CD8-positive, alpha-beta memory T cell (primary cell): ENCODE results near the gene ERC2. TPM values are rescaled to one million over a fixed set of nuclear protein-coding genes. Genes with fewer than 3 reads are reported as not detected.

ENCODE experiments used
- CTCF ChIA-PET: fragments of 350-600 bp; sonication (Branson Sonifier 250); formaldehyde crosslinking; loops from one replicate; lab custom pipeline; 2021; ENCODE audit warnings: antibody characterized with exemption; lab: Charles Lee
- POLR2A ChIA-PET: fragments of 350-600 bp; sonication (Branson Sonifier 250); formaldehyde crosslinking; loops from one replicate; lab custom pipeline; 2021; ENCODE audit warnings: antibody characterized with exemption; lab: Charles Lee
- DNase-seq, 5 donors: peaks; one replicate each; pipeline versions ENCODE4 v3.0.0 to v3.0.0-alpha.2; 2020 to 2022; ENCODE audit warnings: mixed read lengths in 1 of 5
- H3K27ac ChIP-seq: one replicate; pipeline ENCODE4 v1.7.0; 2013; ENCODE audit warnings: low read depth, mild to moderate bottlenecking, low read length, moderate library complexity
- H3K27me3 ChIP-seq: 2 replicates; pipeline ENCODE4 v1.7.0; 2013; ENCODE audit warnings: low read length, mild to moderate bottlenecking; ENCODE audit not compliant: insufficient read depth, poor library complexity, severe bottlenecking
- H3K36me3 ChIP-seq: 2 replicates; pipeline ENCODE4 v1.7.0; 2013; ENCODE audit warnings: mild to moderate bottlenecking, low read length, moderate library complexity; ENCODE audit not compliant: insufficient read depth
- H3K4me1 ChIP-seq: 2 replicates; pipeline ENCODE4 v1.7.0; 2013; ENCODE audit warnings: mild to moderate bottlenecking, low read length, moderate library complexity; ENCODE audit not compliant: insufficient read depth
- H3K4me3 ChIP-seq: 2 replicates; pipeline ENCODE4 v1.7.0; 2013; ENCODE audit warnings: mild to moderate bottlenecking, low read length
- H3K9me3 ChIP-seq: 2 replicates; pipeline ENCODE4 v1.7.0; 2013; ENCODE audit warnings: mild to moderate bottlenecking, low read length
- H3K27ac Mint-ChIP-seq, 8 donors: one replicate each; pipeline ENCODE4 v1.8.0; 2020 to 2021; ENCODE audit warnings: mixed read lengths in 8 of 8, mild to moderate bottlenecking in 6 of 8, inconsistent platforms in 3 of 8, moderate library complexity in 3 of 8
- H3K27me3 Mint-ChIP-seq, 2 donors: one replicate each; pipeline ENCODE4 v1.8.0; 2020 to 2021; ENCODE audit warnings: mixed read lengths in 2 of 2, mild to moderate bottlenecking in 1 of 2, moderate library complexity in 1 of 2
- H3K36me3 Mint-ChIP-seq, 3 donors: one replicate each; pipeline ENCODE4 v1.8.0; 2020 to 2021; ENCODE audit warnings: mixed read lengths in 3 of 3, inconsistent platforms in 1 of 3, mild to moderate bottlenecking in 1 of 3
- H3K4me1 Mint-ChIP-seq, 3 donors: one replicate each; pipeline ENCODE4 v1.8.0; 2020 to 2021; ENCODE audit warnings: mixed read lengths in 3 of 3, inconsistent platforms in 1 of 3, mild to moderate bottlenecking in 1 of 3
- H3K4me3 Mint-ChIP-seq, 7 donors: one replicate each; pipeline ENCODE4 v1.8.0; 2020 to 2021; ENCODE audit warnings: mixed read lengths in 7 of 7, mild to moderate bottlenecking in 6 of 7, moderate library complexity in 4 of 7, inconsistent platforms in 2 of 7
- H3K9me3 Mint-ChIP-seq, 5 donors: one replicate each; pipeline ENCODE4 v1.8.0; 2020 to 2022; ENCODE audit warnings: mixed read lengths in 5 of 5, mild to moderate bottlenecking in 3 of 5, moderate library complexity in 2 of 5, inconsistent platforms in 1 of 5
- polyA plus RNA-seq: library from polyadenylated mRNA; unstranded; fragments of 300-500 nt; fragmentation: Illumina TruSeq; gene quantifications from one replicate; pipeline ENCODE4 v1.2.3, GENCODE V29; 2021
- total RNA-seq, 2 experiments: library from RNA; stranded (reverse); gene quantifications; one replicate each; pipeline ENCODE4 v1.2.3, GENCODE V29; 2021

Gene ERC2
- total and polyA plus RNA-seq, 3 experiments from 2014 or later: not detected

DNA sequence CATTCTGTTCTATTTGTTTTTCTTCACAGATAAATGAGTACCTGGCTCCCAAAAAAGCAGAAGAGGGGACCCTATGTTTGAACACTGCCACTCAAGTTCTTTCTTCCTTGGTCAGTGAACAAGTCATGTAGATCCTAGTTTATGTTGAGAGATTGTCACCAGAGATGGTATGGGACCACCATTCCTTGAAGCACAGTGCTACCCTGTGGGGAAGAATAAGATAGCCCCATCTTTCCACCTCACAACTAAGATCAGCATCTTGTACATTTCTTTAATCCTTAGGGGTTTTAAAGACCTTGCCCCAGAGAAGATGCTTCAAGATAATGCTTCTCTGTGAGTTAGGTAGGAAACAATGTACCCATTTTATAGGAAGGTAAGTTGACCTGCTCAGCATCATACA is 747.7 kb downstream of the ERC2 start:
- no peak overlapping the region for H3K27ac ChIP-seq

DNA sequence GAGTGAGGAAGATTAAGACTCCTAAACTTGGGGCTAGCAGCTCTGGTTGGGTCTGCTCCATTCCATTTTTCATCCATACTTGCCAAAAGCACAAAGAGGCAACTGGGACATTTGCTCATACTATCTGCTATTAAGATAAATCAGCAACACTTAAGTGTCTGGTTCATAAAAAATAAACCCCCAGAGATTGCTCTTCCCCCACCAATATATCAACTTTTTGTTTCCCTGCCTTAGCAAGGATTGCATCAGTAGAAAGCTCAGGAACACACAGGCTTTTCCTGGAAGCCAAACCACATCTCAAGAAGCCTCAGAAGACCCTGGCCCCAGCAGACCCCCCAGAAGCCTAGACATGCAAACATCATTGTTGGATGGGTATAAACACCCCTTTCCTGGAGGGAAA is 748.8 kb downstream of the ERC2 start:
- H3K36me3 Mint-ChIP-seq: no peaks in the 10 kb centered on the region
- CTCF ChIA-PET: no interaction called here
- POLR2A ChIA-PET: no interaction called here
- H3K4me3 Mint-ChIP-seq: no peak overlapping the region
- Histone ChIP-seq H3K4me3 (no peak overlapping the region), H3K4me1 (no peaks in the 10 kb centered on the region), H3K9me3 (no peaks in the 10 kb centered on the region), H3K27me3 (no peaks in the 10 kb centered on the region), H3K27ac (no peak overlapping the region), H3K36me3 (no peaks in the 10 kb centered on the region)
- no peak overlapping the region for H3K27ac Mint-ChIP-seq
- peaks cover 3 to 4% of the 10 kb centered on the region in 2 donors for H3K27me3 Mint-ChIP-seq
- H3K9me3 Mint-ChIP-seq: peaks cover 0 to 10% (median 9%) of the 10 kb centered on the region in 5 donors
- DNase-seq: no peak
- H3K4me1 Mint-ChIP-seq: no peaks in the 10 kb centered on the region

More for the DNA sequence above, 747.7 kb downstream of the ERC2 start:
- DNase-seq: no peak
- ChIA-PET POLR2A (no interaction called here), CTCF (no interaction called here)
- H3K27ac Mint-ChIP-seq: no peak overlapping the region
- H3K36me3 ChIP-seq: no peaks in the 10 kb centered on the region
- H3K27me3 Mint-ChIP-seq: peaks cover 3 to 4% of the 10 kb centered on the region in 2 donors
- no peak overlapping the region for H3K4me3 ChIP-seq
- no peak overlapping the region for H3K4me3 Mint-ChIP-seq
- H3K9me3 ChIP-seq: no peaks in the 10 kb centered on the region
- H3K27me3 ChIP-seq: no peaks in the 10 kb centered on the region
- H3K36me3 Mint-ChIP-seq: no peaks in the 10 kb centered on the region
- no peaks in the 10 kb centered on the region for H3K4me1 ChIP-seq
- peaks cover 0 to 11% (median 9%) of the 10 kb centered on the region in 5 donors for H3K9me3 Mint-ChIP-seq
- H3K4me1 Mint-ChIP-seq: no peaks in the 10 kb centered on the region

GRCh38 chr3:55719006-55719405 is 749.3 kb downstream of the ERC2 start:
- H3K9me3 ChIP-seq: no peaks in the 10 kb centered on the region
- no peaks in the 10 kb centered on the region for H3K36me3 Mint-ChIP-seq
- no peak for DNase-seq
- H3K4me1 ChIP-seq: no peaks in the 10 kb centered on the region
- CTCF ChIA-PET: no interaction called here
- no peak overlapping the region for H3K4me3 Mint-ChIP-seq
- peaks cover 0 to 10% (median 9%) of the 10 kb centered on the region in 5 donors for H3K9me3 Mint-ChIP-seq
- no peaks in the 10 kb centered on the region for H3K36me3 ChIP-seq
- no peak overlapping the region for H3K27ac ChIP-seq
- no peak overlapping the region for H3K27ac Mint-ChIP-seq
- no peak overlapping the region for H3K4me3 ChIP-seq
- POLR2A ChIA-PET: no interaction called here
- H3K4me1 Mint-ChIP-seq: no peaks in the 10 kb centered on the region
- no peaks in the 10 kb centered on the region for H3K27me3 ChIP-seq
- H3K27me3 Mint-ChIP-seq: peaks cover 3 to 4% of the 10 kb centered on the region in 2 donors

- H3K4me3 Mint-ChIP-seq: no peak overlapping the region
- POLR2A ChIA-PET: no interaction called here
- H3K27ac ChIP-seq: no peak overlapping the region
- DNase-seq: no peak
- H3K4me3 ChIP-seq: no peak overlapping the region
- no peaks in the 10 kb centered on the region for H3K9me3 ChIP-seq
- peaks cover 0 to 8% (median 6%) of the 10 kb centered on the region in 5 donors for H3K9me3 Mint-ChIP-seq
- no peaks in the 10 kb centered on the region for H3K4me1 ChIP-seq
- H3K4me1 Mint-ChIP-seq: no peaks in the 10 kb centered on the region
- CTCF ChIA-PET: no interaction called here
- H3K27me3 Mint-ChIP-seq: peaks cover 3 to 4% of the 10 kb centered on the region in 2 donors
- no peak overlapping the region for H3K27ac Mint-ChIP-seq
- no peaks in the 10 kb centered on the region for H3K36me3 Mint-ChIP-seq
- H3K27me3 ChIP-seq: no peaks in the 10 kb centered on the region
- H3K36me3 ChIP-seq: no peaks in the 10 kb centered on the region
These were observed 749.7 kb downstream of the ERC2 start for GRCh38 chr3:55718521-55718921.

GRCh38 chr3:55718074-55718473 is 750.2 kb downstream of the ERC2 start:
- Mint-ChIP-seq H3K4me1 (no peaks in the 10 kb centered on the region), H3K36me3 (no peaks in the 10 kb centered on the region), H3K27ac (no peak overlapping the region), H3K9me3 (peaks cover 0 to 6% (median 3%) of the 10 kb centered on the region in 5 donors), H3K27me3 (peaks cover 3 to 4% of the 10 kb centered on the region in 2 donors), H3K4me3 (no peak overlapping the region)
- no peaks in the 10 kb centered on the region for H3K4me1 ChIP-seq
- no peak overlapping the region for H3K4me3 ChIP-seq
- no peak for DNase-seq
- no peak overlapping the region for H3K27ac ChIP-seq
- ChIA-PET POLR2A (no interaction called here), CTCF (no interaction called here)
- no peaks in the 10 kb centered on the region for H3K27me3 ChIP-seq
- no peaks in the 10 kb centered on the region for H3K9me3 ChIP-seq
- H3K36me3 ChIP-seq: no peaks in the 10 kb centered on the region

- no peak overlapping the region for H3K4me3 ChIP-seq
- no peaks in the 10 kb centered on the region for H3K27me3 ChIP-seq
- ChIA-PET CTCF (no interaction called here), POLR2A (no interaction called here)
- no peak for DNase-seq
- peaks cover 1 to 2% of the 10 kb centered on the region in 2 donors for H3K27me3 Mint-ChIP-seq
- H3K36me3 ChIP-seq: no peaks in the 10 kb centered on the region
- no peaks in the 10 kb centered on the region for H3K36me3 Mint-ChIP-seq
- H3K4me3 Mint-ChIP-seq: no peak overlapping the region
- no peaks in the 10 kb centered on the region for H3K9me3 ChIP-seq
- no peak overlapping the region for H3K27ac Mint-ChIP-seq
- no peaks in the 10 kb centered on the region for H3K4me1 Mint-ChIP-seq
- no peaks in the 10 kb centered on the region for H3K4me1 ChIP-seq
- peaks cover 0 to 6% (median under 1%) of the 10 kb centered on the region in 5 donors for H3K9me3 Mint-ChIP-seq
- H3K27ac ChIP-seq: no peak overlapping the region
These were observed 750.8 kb downstream of the ERC2 start for GRCh38 chr3:55717481-55717880.

DNA sequence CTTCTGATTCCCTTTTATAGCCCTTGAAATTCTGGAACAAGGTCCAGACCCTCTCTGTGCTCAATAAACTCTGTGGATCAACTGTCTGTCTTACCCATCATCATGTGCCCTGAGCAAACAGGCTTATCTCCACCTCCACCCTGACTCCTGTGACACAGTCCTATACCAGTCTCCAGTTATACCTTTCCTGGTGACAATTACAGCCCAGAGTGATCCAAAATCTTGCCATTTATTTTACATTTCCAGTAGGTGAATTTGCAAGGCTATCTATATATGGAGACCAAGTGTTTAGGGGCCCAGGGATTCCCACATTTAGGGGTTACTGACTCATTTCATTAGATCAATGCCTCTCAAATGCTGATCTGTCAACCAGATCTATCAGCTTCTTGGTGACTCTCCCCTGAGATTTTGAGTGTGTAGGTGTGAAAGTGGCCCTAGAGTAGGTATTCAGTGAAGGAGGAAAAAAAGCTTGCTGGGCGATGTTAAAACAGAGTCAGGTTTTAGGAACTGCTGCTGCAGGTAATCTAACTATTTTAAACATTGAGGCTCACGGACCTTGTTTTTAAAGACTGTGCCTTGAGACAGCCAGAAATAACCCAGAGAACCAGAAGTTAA is 751.5 kb downstream of the ERC2 start:
- Mint-ChIP-seq H3K27ac (no peak overlapping the region), H3K27me3 (peaks cover 0 to 2% of the 10 kb centered on the region in 2 donors), H3K4me1 (no peaks in the 10 kb centered on the region), H3K9me3 (peaks cover 0 to 6% (median 0%) of the 10 kb centered on the region in 5 donors), H3K4me3 (no peak overlapping the region), H3K36me3 (no peaks in the 10 kb centered on the region)
- H3K4me1 ChIP-seq: no peaks in the 10 kb centered on the region
- H3K27me3 ChIP-seq: no peaks in the 10 kb centered on the region
- CTCF ChIA-PET: no interaction called here
- H3K27ac ChIP-seq: no peak overlapping the region
- H3K9me3 ChIP-seq: no peaks in the 10 kb centered on the region
- H3K4me3 ChIP-seq: no peak overlapping the region
- no peak for DNase-seq
- H3K36me3 ChIP-seq: no peaks in the 10 kb centered on the region
- POLR2A ChIA-PET: no interaction called here

DNA sequence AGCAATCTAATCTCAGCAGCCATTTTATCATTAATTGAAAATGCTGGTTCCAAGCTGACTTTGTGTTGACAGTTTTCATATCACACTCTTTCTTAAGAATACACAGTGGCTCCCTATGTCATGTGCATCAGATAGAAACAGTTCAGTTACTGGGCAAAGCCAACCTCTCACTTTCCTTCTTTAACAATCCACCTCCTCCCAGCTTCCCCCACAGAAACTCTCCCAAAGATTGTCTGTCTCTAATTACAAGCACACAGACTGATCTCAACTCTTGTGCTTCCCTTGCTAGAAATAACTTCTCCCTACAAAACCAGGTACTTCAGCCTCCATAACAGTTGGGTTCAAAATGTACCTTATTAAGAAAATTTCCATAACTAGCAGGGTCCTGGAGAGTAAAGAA is 752.2 kb downstream of the ERC2 start:
- no peak for DNase-seq

More for the DNA sequence above, 752.2 kb downstream of the ERC2 start:
- Mint-ChIP-seq H3K27me3 (peaks cover 0 to 2% of the 10 kb centered on the region in 2 donors), H3K27ac (peak overlapping the region in 1 of 8 donors; percentile 7), H3K9me3 (peaks cover 0 to 5% (median 0%) of the 10 kb centered on the region in 5 donors), H3K4me3 (no peak overlapping the region), H3K36me3 (peaks cover 0 to 1% (median 0%) of the 10 kb centered on the region in 3 donors), H3K4me1 (no peaks in the 10 kb centered on the region)
- no peak overlapping the region for H3K4me3 ChIP-seq
- no peaks in the 10 kb centered on the region for H3K4me1 ChIP-seq
- no peaks in the 10 kb centered on the region for H3K9me3 ChIP-seq
- no peaks in the 10 kb centered on the region for H3K27me3 ChIP-seq
- no peak overlapping the region for H3K27ac ChIP-seq
- ChIA-PET CTCF (no interaction called here), POLR2A (no interaction called here)
- no peaks in the 10 kb centered on the region for H3K36me3 ChIP-seq
